ENCODE measurements around the gene HCK.

DNA sequence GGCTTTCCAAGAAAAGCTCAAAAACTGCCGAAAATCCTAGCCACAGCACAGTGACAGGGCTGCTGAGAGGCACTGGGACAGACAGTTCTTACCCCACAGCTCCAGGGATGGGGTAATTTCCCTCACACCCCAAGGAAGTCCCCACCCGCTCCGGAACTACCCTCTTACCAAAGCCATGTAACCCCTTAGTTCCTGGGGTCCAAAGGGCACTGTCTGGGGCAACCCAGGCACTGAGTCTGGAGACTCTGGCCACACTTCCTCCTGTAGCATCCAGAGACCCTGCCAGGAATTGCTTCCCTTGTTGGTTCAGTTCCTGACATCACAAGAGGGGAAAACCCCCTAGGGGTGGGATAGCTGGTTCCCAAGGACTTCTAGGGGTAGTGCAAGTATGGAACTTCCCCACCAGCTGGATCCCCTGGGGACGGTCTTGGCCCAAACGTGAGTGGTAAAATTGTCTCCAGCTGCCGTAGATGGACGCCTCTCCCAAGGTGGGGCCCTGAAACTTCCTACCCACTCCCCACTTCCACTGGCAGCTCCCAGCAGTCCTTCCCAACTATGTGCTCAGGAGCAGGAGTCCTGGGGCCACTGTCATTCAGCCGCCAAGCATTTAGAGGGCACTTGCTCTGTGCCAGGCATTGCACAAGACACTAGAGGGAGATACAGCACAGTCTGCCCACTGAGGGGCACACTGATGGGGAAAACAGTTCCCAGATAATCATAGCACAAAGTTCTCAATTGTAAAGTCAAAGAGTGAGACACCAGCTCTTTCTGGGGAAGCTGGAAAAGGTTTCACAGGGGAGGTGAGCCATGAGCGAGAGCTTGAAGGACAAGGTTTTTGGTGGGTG lies 17.2 kb upstream of the HCK start:
- TF ChIP-seq POLR2A (IDR thresholded peaks at IDR 0.05; ENCODE audit: low read length) (no peak), KDM5A (IDR thresholded peaks at IDR 0.05) (no peak), ESRRA (IDR thresholded peaks at IDR 0.05; ENCODE audit: borderline replicate concordance, low read length) (no peak)
- TF ChIP-seq, protein P1, sequence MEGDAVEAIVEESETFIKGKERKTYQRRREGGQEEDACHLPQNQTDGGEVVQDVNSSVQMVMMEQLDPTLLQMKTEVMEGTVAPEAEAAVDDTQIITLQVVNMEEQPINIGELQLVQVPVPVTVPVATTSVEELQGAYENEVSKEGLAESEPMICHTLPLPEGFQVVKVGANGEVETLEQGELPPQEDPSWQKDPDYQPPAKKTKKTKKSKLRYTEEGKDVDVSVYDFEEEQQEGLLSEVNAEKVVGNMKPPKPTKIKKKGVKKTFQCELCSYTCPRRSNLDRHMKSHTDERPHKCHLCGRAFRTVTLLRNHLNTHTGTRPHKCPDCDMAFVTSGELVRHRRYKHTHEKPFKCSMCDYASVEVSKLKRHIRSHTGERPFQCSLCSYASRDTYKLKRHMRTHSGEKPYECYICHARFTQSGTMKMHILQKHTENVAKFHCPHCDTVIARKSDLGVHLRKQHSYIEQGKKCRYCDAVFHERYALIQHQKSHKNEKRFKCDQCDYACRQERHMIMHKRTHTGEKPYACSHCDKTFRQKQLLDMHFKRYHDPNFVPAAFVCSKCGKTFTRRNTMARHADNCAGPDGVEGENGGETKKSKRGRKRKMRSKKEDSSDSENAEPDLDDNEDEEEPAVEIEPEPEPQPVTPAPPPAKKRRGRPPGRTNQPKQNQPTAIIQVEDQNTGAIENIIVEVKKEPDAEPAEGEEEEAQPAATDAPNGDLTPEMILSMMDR (IDR thresholded peaks at IDR 0.05): peak; percentile 7; the same call in 1 of the 3 replicates
